Neuronal stem cell (in vitro differentiated cells): ENCODE measurements around the gene ACTN1.
A peak's percentile ranks its signal among the peaks of the same experiment; 100 is the strongest.

Experiments
- DNase-seq: peaks from one replicate; pipeline ENCODE4 v3.0.0-alpha.2; 2013; ENCODE audit warnings: low spot score
- H2AFZ ChIP-seq: one replicate; pipeline ENCODE4 v1.6.1; 2013; ENCODE audit warnings: mild to moderate bottlenecking, low read length, inconsistent platforms
- H2AK5ac ChIP-seq: 2 replicates; pipeline ENCODE4 v1.6.1; 2013; ENCODE audit warnings: low read depth, mild to moderate bottlenecking, inconsistent platforms, low read length, moderate library complexity, mixed read lengths
- H2BK120ac ChIP-seq: 2 replicates; pipeline ENCODE4 v1.6.1; 2013; ENCODE audit warnings: low read depth, mild to moderate bottlenecking, inconsistent platforms, low read length, moderate library complexity, mixed read lengths
- H2BK12ac ChIP-seq: one replicate; pipeline ENCODE4 v1.6.1; 2013; ENCODE audit warnings: low read length, inconsistent platforms
- H2BK15ac ChIP-seq: 2 replicates; pipeline ENCODE4 v1.6.1; 2013; ENCODE audit warnings: mild to moderate bottlenecking, low read length, inconsistent platforms, mixed read lengths
- H2BK5ac ChIP-seq: one replicate; pipeline ENCODE4 v1.6.1; 2013; ENCODE audit warnings: inconsistent platforms, mild to moderate bottlenecking, low read length, moderate library complexity
- H3K14ac ChIP-seq: one replicate; pipeline ENCODE4 v1.6.1; 2013; ENCODE audit warnings: low read length, inconsistent platforms
- H3K18ac ChIP-seq: 2 replicates; pipeline ENCODE4 v1.6.1; 2013; ENCODE audit warnings: low read length, inconsistent platforms
- H3K23ac ChIP-seq: 2 replicates; pipeline ENCODE4 v1.6.1; 2013; ENCODE audit warnings: low read depth, mild to moderate bottlenecking, mixed read lengths, low read length, inconsistent platforms; ENCODE audit not compliant: poor library complexity
- H3K27ac ChIP-seq: replicated peaks from 3 replicates; pipeline ENCODE4 v1.5.1; 2013; ENCODE audit warnings: low read length, inconsistent platforms
- H3K27me3 ChIP-seq, 3 experiments: 2 replicates each; pipeline ENCODE4 v1.6.1; 2013; ENCODE audit warnings: low read length in 3 of 3, mild to moderate bottlenecking in 2 of 3, inconsistent platforms in 1 of 3, low read depth in 1 of 3, mixed read lengths in 1 of 3, moderate library complexity in 1 of 3; ENCODE audit not compliant: control insufficient read depth in 3 of 3, insufficient read depth in 3 of 3
- H3K36me3 ChIP-seq, 2 donors: replicated peaks in 1 of 2; 2 replicates each; pipeline ENCODE4 v1.6.1; 2013; ENCODE audit warnings: low read length in 2 of 2; ENCODE audit not compliant: control insufficient read depth in 2 of 2, insufficient read depth in 2 of 2
- H3K4ac ChIP-seq: 2 replicates; pipeline ENCODE4 v1.6.1; 2013; ENCODE audit warnings: inconsistent platforms, mild to moderate bottlenecking, low read length, moderate library complexity
- H3K4me1 ChIP-seq, 2 donors: 1 replicate in 1 of 2; 2 replicates in 1 of 2; pipeline ENCODE4 v1.6.1; 2013; ENCODE audit warnings: low read length in 2 of 2, low read depth in 1 of 2; ENCODE audit not compliant: control insufficient read depth in 2 of 2, insufficient read depth in 1 of 2
- H3K4me2 ChIP-seq: one replicate; pipeline ENCODE4 v1.6.1; 2013; ENCODE audit warnings: mild to moderate bottlenecking, low read length, inconsistent platforms; ENCODE audit not compliant: insufficient read depth, poor library complexity, severe bottlenecking
- H3K4me3 ChIP-seq, 2 donors: 2 replicates each; pipeline ENCODE4 v1.5.1; 2013; ENCODE audit warnings: low read length in 2 of 2, mild to moderate bottlenecking in 2 of 2, inconsistent platforms in 1 of 2, moderate library complexity in 1 of 2
- H3K79me1 ChIP-seq: one replicate; pipeline ENCODE4 v1.6.1; 2013; ENCODE audit warnings: low read depth, mild to moderate bottlenecking, inconsistent platforms, low read length, moderate library complexity
- H3K9ac ChIP-seq: one replicate; pipeline ENCODE4 v1.6.1; 2013; ENCODE audit warnings: mild to moderate bottlenecking, low read depth, low read length, inconsistent platforms; ENCODE audit not compliant: poor library complexity
- H3K9me3 ChIP-seq, 2 donors: replicated peaks in 1 of 2; 2 replicates each; pipeline versions ENCODE3 to v1.6.1; 2013; ENCODE audit warnings: low read length in 2 of 2, mild to moderate bottlenecking in 2 of 2, inconsistent platforms in 1 of 2, low read depth in 1 of 2, mixed read lengths in 1 of 2, moderate library complexity in 1 of 2; ENCODE audit not compliant: control insufficient read depth in 2 of 2, insufficient read depth in 1 of 2
- H4K8ac ChIP-seq: one replicate; pipeline ENCODE4 v1.6.1; 2013; ENCODE audit warnings: low read depth, mild to moderate bottlenecking, inconsistent platforms, low read length, moderate library complexity
- H4K91ac ChIP-seq: one replicate; pipeline ENCODE4 v1.6.1; 2013; ENCODE audit warnings: low read length, low read depth, mild to moderate bottlenecking, inconsistent platforms; ENCODE audit not compliant: poor library complexity
- WGBS, 2 donors: extraction: QIAGEN DNeasy Blood & Tissue Kit; methylation state at CpG; one replicate each; pipeline ENCODE4 v1.1.7; 2013; ENCODE audit warnings: missing lambda C conversion rate in 2 of 2, mixed read lengths in 1 of 2; ENCODE audit not compliant: insufficient read length in 2 of 2, insufficient replicate concordance in 1 of 2; ENCODE audit errors: extremely low coverage in 2 of 2; 5-methylcytosine and 5-hydroxymethylcytosine counted together

The ACTN1 gene

DNA sequence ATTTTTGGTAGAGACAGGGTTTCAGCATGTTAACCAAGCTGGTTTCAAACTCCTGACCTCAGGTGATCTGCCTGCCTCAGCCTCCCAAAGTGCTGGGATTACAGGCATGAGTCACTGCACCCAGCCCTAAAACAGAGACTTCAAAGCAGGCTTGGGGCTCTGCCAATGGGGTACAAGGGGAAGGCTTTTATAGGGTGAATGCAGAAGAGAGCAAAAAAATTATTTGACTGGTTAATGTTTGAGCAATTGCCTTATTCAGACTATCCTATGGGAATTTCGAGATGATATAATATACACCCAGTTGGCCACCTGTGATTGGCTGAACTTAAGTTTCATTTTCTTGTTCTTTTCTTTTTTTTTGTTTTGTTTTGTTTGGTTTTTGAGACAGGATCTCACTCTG, 31.5 kb upstream of the ACTN1 start:
- Histone ChIP-seq H3K4me2 (no peak overlapping the region), H3K27me3 (no peaks in the 10 kb centered on the region), H4K8ac (no peak overlapping the region), H2BK5ac (no peak overlapping the region), H2BK12ac (no peak overlapping the region), H3K79me1 (no peaks in the 10 kb centered on the region), H3K14ac (no peak overlapping the region), H3K27ac (no peak overlapping the region), H3K23ac (no peak overlapping the region), H3K4ac (no peak overlapping the region), H3K9me3 (no peaks in the 10 kb centered on the region), H4K91ac (no peak overlapping the region), H3K4me1 (peaks cover 6 to 7% of the 10 kb centered on the region in 2 donors), H2BK15ac (no peak overlapping the region), H2AFZ (no peak overlapping the region), H2BK120ac (no peak overlapping the region), H3K9ac (no peak overlapping the region), H3K18ac (no peak overlapping the region), H2AK5ac (no peak overlapping the region), H3K36me3 (no peaks in the 10 kb centered on the region), H3K4me3 (no peak overlapping the region)
- no CpG with 5 or more reads among the region's 1 CpG for WGBS, 2 donors
- DNase-seq = no peak

DNA sequence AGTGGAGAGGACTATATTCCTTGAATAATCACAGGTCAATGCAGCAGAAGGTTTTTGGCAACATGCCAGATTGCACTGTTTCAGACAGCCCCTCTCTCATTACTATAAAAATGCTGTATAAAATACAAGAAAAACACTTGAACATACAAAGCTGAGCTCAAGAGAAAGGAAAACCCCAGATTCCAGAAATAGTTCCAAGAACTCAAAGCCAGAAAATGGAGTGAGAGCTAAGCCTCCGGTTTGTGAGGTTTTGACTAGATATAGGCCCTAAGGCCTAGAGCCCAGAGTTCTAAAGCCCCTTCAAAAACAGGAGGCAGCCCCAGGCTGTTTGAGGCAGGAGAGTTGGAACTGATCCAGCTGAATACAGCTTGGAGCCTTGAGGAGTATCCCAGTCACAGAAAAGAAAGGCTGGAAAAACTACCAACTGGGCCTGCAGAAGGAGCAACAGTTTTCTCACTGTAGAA, 29.4 kb upstream of the ACTN1 start:
- H2BK15ac ChIP-seq = no peak overlapping the region
- H4K8ac ChIP-seq = no peak overlapping the region
- no CpG with 5 or more reads among the region's 1 CpG for WGBS, 2 donors
- no peak overlapping the region for H3K27ac ChIP-seq
- no peak overlapping the region for H4K91ac ChIP-seq
- H2BK12ac ChIP-seq = no peak overlapping the region
- H3K4me2 ChIP-seq = no peak overlapping the region
- H3K4me3 ChIP-seq = no peak overlapping the region
- no peaks in the 10 kb centered on the region for H3K9me3 ChIP-seq
- no peak overlapping the region for H3K9ac ChIP-seq
- no peak overlapping the region for H2AK5ac ChIP-seq
- H3K18ac ChIP-seq = no peak overlapping the region
- no peak overlapping the region for H2BK120ac ChIP-seq
- DNase-seq = no peak
- no peak overlapping the region for H3K4ac ChIP-seq
- no peaks in the 10 kb centered on the region for H3K36me3 ChIP-seq
- peaks cover 13 to 18% of the 10 kb centered on the region in 2 donors for H3K4me1 ChIP-seq
- no peak overlapping the region for H3K23ac ChIP-seq
- no peaks in the 10 kb centered on the region for H3K27me3 ChIP-seq
- H2BK5ac ChIP-seq = no peak overlapping the region
- H3K79me1 ChIP-seq = no peaks in the 10 kb centered on the region
- no peak overlapping the region for H2AFZ ChIP-seq
- no peak overlapping the region for H3K14ac ChIP-seq

DNA sequence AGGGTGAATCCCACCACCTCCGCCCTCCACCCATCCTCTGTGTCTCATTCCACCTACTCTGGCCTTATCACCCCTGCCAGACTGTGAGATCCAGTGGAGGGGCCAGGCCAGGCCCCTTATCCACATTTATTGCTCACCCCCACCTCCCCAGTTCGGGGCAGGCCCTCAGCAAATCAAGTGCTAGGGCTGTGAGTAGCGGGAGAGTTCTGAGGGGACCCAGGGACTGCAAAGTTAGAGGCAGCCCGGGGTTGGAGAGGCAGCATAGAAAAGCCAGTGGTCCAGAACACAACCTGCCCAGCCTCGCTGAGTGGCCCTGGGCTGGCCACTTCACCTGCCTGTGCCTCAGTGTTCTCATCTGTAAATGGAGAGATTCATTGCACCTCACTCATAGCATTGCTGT, 27.2 kb upstream of the ACTN1 start:
- no peaks in the 10 kb centered on the region for H3K79me1 ChIP-seq
- H3K4ac ChIP-seq = no peak overlapping the region
- no peak overlapping the region for H3K14ac ChIP-seq
- peak overlapping the region; percentile 44 for H2BK12ac ChIP-seq
- peak overlapping the region; percentile 9 for H2BK15ac ChIP-seq
- H3K23ac ChIP-seq = no peak overlapping the region
- no peak overlapping the region for H4K91ac ChIP-seq
- H2AK5ac ChIP-seq = no peak overlapping the region
- no peak overlapping the region for H3K27ac ChIP-seq
- no peak overlapping the region for H3K4me3 ChIP-seq
- H3K4me2 ChIP-seq = no peak overlapping the region
- no peaks in the 10 kb centered on the region for H3K9me3 ChIP-seq
- H3K36me3 ChIP-seq = no peaks in the 10 kb centered on the region
- no peak for DNase-seq
- no CpG with 5 or more reads among the region's 5 CpGs for WGBS, 2 donors
- H2BK5ac ChIP-seq = no peak overlapping the region
- no peaks in the 10 kb centered on the region for H3K27me3 ChIP-seq
- H3K9ac ChIP-seq = no peak overlapping the region
- H2BK120ac ChIP-seq = no peak overlapping the region
- peaks cover 13 to 18% of the 10 kb centered on the region in 2 donors for H3K4me1 ChIP-seq
- H4K8ac ChIP-seq = no peak overlapping the region
- H3K18ac ChIP-seq = no peak overlapping the region
- H2AFZ ChIP-seq = peak overlapping the region; percentile 64

DNA sequence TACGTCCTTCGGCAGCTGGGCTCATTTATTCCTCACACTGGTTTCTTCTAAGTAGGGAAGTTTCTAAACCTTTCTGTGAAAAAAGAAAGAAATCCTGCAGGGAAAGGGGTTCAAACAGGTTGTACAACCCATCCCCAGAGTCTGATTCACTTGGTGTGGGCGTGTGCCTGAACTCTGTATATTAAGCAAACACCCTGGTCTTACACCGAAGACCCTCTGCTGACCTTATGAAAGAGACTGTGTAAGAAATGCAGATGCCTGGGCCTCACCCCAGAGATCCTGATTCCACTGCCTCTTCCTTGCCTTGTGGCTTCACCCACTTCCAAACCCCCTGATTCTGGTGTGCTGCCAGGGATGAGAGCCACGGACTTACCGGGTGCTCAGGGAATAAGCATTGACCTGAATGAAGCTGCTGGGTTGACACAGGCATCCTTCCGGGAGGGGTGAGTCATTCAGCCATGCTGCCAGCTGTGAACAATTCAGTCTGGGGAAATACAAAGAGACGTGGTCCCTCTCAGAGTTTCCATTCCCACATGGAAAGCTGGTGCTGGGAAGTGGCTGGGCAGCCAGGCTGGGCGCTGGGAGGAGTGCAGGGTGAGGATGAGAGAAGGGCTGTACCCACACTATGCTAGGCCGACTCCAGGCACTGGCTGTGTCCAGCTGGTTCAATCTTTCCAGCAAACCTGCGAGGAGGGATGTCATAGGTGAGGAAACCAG, 26.5 kb upstream of the ACTN1 start:
- Histone ChIP-seq H3K9ac (no peak overlapping the region), H3K14ac (no peak overlapping the region), H3K27me3 (no peaks in the 10 kb centered on the region), H3K23ac (no peak overlapping the region), H2AFZ (peak overlapping the region; percentile 64), H4K91ac (no peak overlapping the region), H3K36me3 (no peaks in the 10 kb centered on the region), H2BK5ac (no peak overlapping the region), H3K4me1 (peaks cover 13 to 18% of the 10 kb centered on the region in 2 donors), H3K79me1 (no peaks in the 10 kb centered on the region), H3K4ac (no peak overlapping the region), H3K27ac (no peak overlapping the region), H2AK5ac (no peak overlapping the region), H2BK120ac (no peak overlapping the region), H4K8ac (peak overlapping the region; percentile 1), H3K4me3 (no peak overlapping the region), H2BK15ac (peak overlapping the region; percentile 9), H2BK12ac (no peak overlapping the region), H3K9me3 (no peaks in the 10 kb centered on the region), H3K4me2 (no peak overlapping the region), H3K18ac (no peak overlapping the region)
- WGBS, 2 donors = no CpG with 5 or more reads among the region's 11 CpGs
- DNase-seq = peak; percentile 29
